Left lung (tissue), 10 donors: ENCODE results near the gene KLHDC7A. TPM values are rescaled to one million over a fixed set of nuclear protein-coding genes. Genes with fewer than 3 reads are reported as not detected.

ENCODE experiments used
- ATAC-seq: fragments of 200-7000 bp; cut with Tn5 transposase; one replicate; pipeline ENCODE4 v1.9.1; 2020; ENCODE audit warnings: moderate library complexity
- DNase-seq, 4 donors: peaks; one replicate each; pipeline ENCODE4 v3.0.0-alpha.2; 2013 to 2020
- H3K27ac ChIP-seq, 2 donors: fragments of 200-600 bp; sonication (generic) in 1 of 2; one replicate each; pipeline versions ENCODE4 v1.5.0 to v1.8.0; 2020 to 2021
- H3K27me3 ChIP-seq, 2 donors: fragments of 200-600 bp; sonication (generic) in 1 of 2; one replicate each; pipeline versions ENCODE4 v1.5.0 to v1.8.0; 2020 to 2021
- H3K36me3 ChIP-seq, 2 donors: fragments of 200-600 bp; sonication (generic) in 1 of 2; one replicate each; pipeline versions ENCODE4 v1.5.0 to v1.8.0; 2020 to 2021
- H3K4me1 ChIP-seq, 2 donors: fragments of 200-600 bp; one replicate each; pipeline ENCODE4 v1.8.0; 2021
- H3K4me3 ChIP-seq, 2 donors: fragments of 200-600 bp; sonication (generic) in 1 of 2; one replicate each; pipeline versions ENCODE4 v1.5.0 to v1.8.0; 2020 to 2021; ENCODE audit warnings: mild to moderate bottlenecking in 1 of 2
- H3K9me3 ChIP-seq, 2 donors: fragments of 200-600 bp; sonication (generic) in 1 of 2; one replicate each; pipeline versions ENCODE4 v1.5.0 to v1.8.0; 2020 to 2021
- CTCF ChIP-seq, 2 donors: fragments of 200-600 bp; sonication (generic) in 1 of 2; IDR thresholded peaks; one replicate each; pipeline versions ENCODE4 v1.5.0 to v1.8.0; 2021; ENCODE audit warnings: antibody characterized with exemption in 2 of 2
- intact Hi-C, 2 donors: fragments of 100-400 bp; cut with DNase I; formaldehyde crosslinking; loops; one replicate each; pipeline versions ENCODE4 v1.11.2 to v1.14.2; 2022
- polyA plus RNA-seq, 6 donors: library from polyadenylated mRNA; unstranded; fragments of 120-200 nt; gene quantifications; one replicate each; pipeline ENCODE4 v1.2.1, GENCODE V29; 2013; ENCODE audit not compliant: insufficient read length in 6 of 6
- total RNA-seq, 2 donors: library from RNA; stranded (reverse); fragmentation: NEBNext Ultra II Directional; extraction: Animal tissue kit (Norgen Biotek cat#: 25700); gene quantifications; one replicate each; pipeline ENCODE4 v1.2.1, GENCODE V29; 2021
- donor health status: DM: no; HTN: yes; CAD: no.
- donor health status: DM: no; HTN: no; CAD: no.

The KLHDC7A gene
- total and polyA plus RNA-seq, 8 donors: 0.36 to 6.1 (median 1.2) TPM

GRCh38 chr1:18534810-18535205, 54.1 kb downstream of the KLHDC7A start:
- H3K4me3 ChIP-seq: no peak overlapping the region
- intact Hi-C loops: no loop called here

More at GRCh38 chr1:18534810-18535205, 54.1 kb downstream of the KLHDC7A start:
- no peaks in the 10 kb centered on the region for H3K4me1 ChIP-seq
- H3K27ac ChIP-seq: no peak overlapping the region
- peaks cover 0 to 51% of the 10 kb centered on the region in 2 donors for H3K27me3 ChIP-seq
- H3K9me3 ChIP-seq: no peaks in the 10 kb centered on the region
- no peaks in the 10 kb centered on the region for H3K36me3 ChIP-seq
- ATAC-seq (no peak), DNase-seq (no peak)
- TF ChIP-seq CTCF (IDR thresholded peaks at IDR 0.05): no peak

Other genes with a start within 250 kb of the KLHDC7A start
- gene PAX7, start 149.9 kb downstream of the KLHDC7A start, total RNA-seq: not detected
- under 1 TPM in 1 of 6 donors, not detected in 5; 0.03 TPM for gene PAX7, start 149.9 kb downstream of the KLHDC7A start, polyA plus RNA-seq